ENCODE data around the gene IL12B. TPM values are rescaled to one million over a fixed set of nuclear protein-coding genes. Genes with fewer than 3 reads are reported as not detected.
"Not testable (repeated sequence)": the region's sequence is repeated elsewhere in the genome, so short reads cannot be mapped to it uniquely, and the experiment has no call there.

The IL12B gene
- polyA plus RNA-seq, 1 donor (not counting 4 experiments of a cell fraction or from before 2014, with no cell fraction given): not detected

DNA sequence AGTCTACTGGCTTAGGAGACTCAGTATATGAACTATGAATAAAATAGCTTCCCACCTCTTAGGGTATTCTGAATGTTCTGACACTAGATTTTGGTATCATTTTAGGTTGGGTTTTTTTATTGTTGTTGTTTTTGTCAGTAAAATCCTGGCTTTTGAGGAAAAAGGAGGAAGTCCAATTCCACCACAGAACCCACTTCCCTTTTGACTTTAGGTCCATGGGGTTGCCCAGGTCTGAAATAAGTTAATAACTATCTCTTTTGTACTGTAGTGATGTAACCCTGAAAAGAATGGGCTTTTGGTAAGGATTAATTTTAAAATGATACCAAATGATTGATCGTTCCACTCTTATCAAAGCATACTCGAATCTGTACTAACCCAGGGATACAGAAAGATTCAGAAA, 29.1 kb upstream of the IL12B start:
- H3K9ac ChIP-seq (ENCODE audit: control insufficient read depth, extremely low read depth, insufficient read depth, low read length): no peak overlapping the region
- H3K4me2 ChIP-seq (ENCODE audit: control insufficient read depth, extremely low read depth, insufficient read depth, low read depth, low read length): no peak overlapping the region
- H4K20me1 ChIP-seq (ENCODE audit: control insufficient read depth, extremely low read depth, insufficient read depth, low read length): no peaks in the 10 kb centered on the region
- H3K9me3 ChIP-seq (ENCODE audit: control insufficient read depth, low read depth, low read length): no peaks in the 10 kb centered on the region
- dilution Hi-C loops (cut with MboI; ENCODE audit: extremely low pct_ligation_motif_present, low sequenced_read_pairs): no loop called here
- no peaks in the 10 kb centered on the region for H3K9me1 ChIP-seq (ENCODE audit: control insufficient read depth, extremely low read depth, insufficient read depth, low read length)
- no peaks in the 10 kb centered on the region for H3K79me2 ChIP-seq (ENCODE audit: control insufficient read depth, insufficient read depth, low read length)
- no peak overlapping the region for H3K4me3 ChIP-seq (ENCODE audit: control insufficient read depth in 2 of 3, extremely low read depth in 1 of 3, insufficient read depth in 2 of 3, low read depth in 1 of 3, low read length in 3 of 3)
- TF ChIP-seq EZH2 (IDR thresholded peaks at IDR 0.05; ENCODE audit: low read length): no peak
- TF ChIP-seq, protein P1, sequence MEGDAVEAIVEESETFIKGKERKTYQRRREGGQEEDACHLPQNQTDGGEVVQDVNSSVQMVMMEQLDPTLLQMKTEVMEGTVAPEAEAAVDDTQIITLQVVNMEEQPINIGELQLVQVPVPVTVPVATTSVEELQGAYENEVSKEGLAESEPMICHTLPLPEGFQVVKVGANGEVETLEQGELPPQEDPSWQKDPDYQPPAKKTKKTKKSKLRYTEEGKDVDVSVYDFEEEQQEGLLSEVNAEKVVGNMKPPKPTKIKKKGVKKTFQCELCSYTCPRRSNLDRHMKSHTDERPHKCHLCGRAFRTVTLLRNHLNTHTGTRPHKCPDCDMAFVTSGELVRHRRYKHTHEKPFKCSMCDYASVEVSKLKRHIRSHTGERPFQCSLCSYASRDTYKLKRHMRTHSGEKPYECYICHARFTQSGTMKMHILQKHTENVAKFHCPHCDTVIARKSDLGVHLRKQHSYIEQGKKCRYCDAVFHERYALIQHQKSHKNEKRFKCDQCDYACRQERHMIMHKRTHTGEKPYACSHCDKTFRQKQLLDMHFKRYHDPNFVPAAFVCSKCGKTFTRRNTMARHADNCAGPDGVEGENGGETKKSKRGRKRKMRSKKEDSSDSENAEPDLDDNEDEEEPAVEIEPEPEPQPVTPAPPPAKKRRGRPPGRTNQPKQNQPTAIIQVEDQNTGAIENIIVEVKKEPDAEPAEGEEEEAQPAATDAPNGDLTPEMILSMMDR (optimal IDR thresholded peaks at IDR 0.05 in 1 of 3, IDR thresholded peaks at IDR 0.05 in 1 of 3, conservative IDR thresholded peaks at IDR 0.05 in 1 of 3; ENCODE audit: extremely low read depth in 1 of 3, insufficient read depth in 2 of 3, low read length in 3 of 3): no peak
- no peaks in the 10 kb centered on the region for H3K36me3 ChIP-seq (ENCODE audit: control insufficient read depth in 2 of 2, extremely low read depth in 1 of 2, insufficient read depth in 2 of 2, low read length in 2 of 2)
- DNase-seq (ENCODE audit: low read depth, low spot score): no peak
- no peak overlapping the region for H3K27ac ChIP-seq (ENCODE audit: control insufficient read depth, insufficient read depth, low read length)
- no peaks in the 10 kb centered on the region for H3K4me1 ChIP-seq (ENCODE audit: control insufficient read depth, extremely low read depth, insufficient read depth, low read length)
- no peak overlapping the region for H2AFZ ChIP-seq (ENCODE audit: control insufficient read depth, low read length)
- H3K27me3 ChIP-seq (ENCODE audit: control insufficient read depth, extremely low read depth, insufficient read depth, low read length): no peaks in the 10 kb centered on the region
- no peak for FAIRE-seq

GRCh38 chr5:159353661-159354252, 23.5 kb upstream of the IL12B start:
- H3K79me2 ChIP-seq (ENCODE audit: control insufficient read depth, insufficient read depth, low read length): no peaks in the 10 kb centered on the region
- no peak overlapping the region for H3K27ac ChIP-seq (ENCODE audit: control insufficient read depth, insufficient read depth, low read length)
- H2AFZ ChIP-seq (ENCODE audit: control insufficient read depth, low read length): no peak overlapping the region
- H3K4me3 ChIP-seq (ENCODE audit: control insufficient read depth in 2 of 3, extremely low read depth in 1 of 3, insufficient read depth in 2 of 3, low read depth in 1 of 3, low read length in 3 of 3): no peak overlapping the region
- DNase-seq (ENCODE audit: low read depth, low spot score): no peak
- dilution Hi-C loops (cut with MboI; ENCODE audit: extremely low pct_ligation_motif_present, low sequenced_read_pairs): no loop called here
- H3K9me1 ChIP-seq (ENCODE audit: control insufficient read depth, extremely low read depth, insufficient read depth, low read length): no peaks in the 10 kb centered on the region
- TF ChIP-seq, protein P1 (optimal IDR thresholded peaks at IDR 0.05 in 1 of 3, IDR thresholded peaks at IDR 0.05 in 1 of 3, conservative IDR thresholded peaks at IDR 0.05 in 1 of 3; ENCODE audit: extremely low read depth in 1 of 3, insufficient read depth in 2 of 3, low read length in 3 of 3): no peak
- no peak for TF ChIP-seq EZH2 (IDR thresholded peaks at IDR 0.05; ENCODE audit: low read length)
- no peak for FAIRE-seq
- H4K20me1 ChIP-seq (ENCODE audit: control insufficient read depth, extremely low read depth, insufficient read depth, low read length): no peaks in the 10 kb centered on the region
- H3K27me3 ChIP-seq (ENCODE audit: control insufficient read depth, extremely low read depth, insufficient read depth, low read length): no peaks in the 10 kb centered on the region
- H3K4me2 ChIP-seq (ENCODE audit: control insufficient read depth, extremely low read depth, insufficient read depth, low read depth, low read length): no peak overlapping the region
- no peaks in the 10 kb centered on the region for H3K9me3 ChIP-seq (ENCODE audit: control insufficient read depth, low read depth, low read length)
- no peak overlapping the region for H3K9ac ChIP-seq (ENCODE audit: control insufficient read depth, extremely low read depth, insufficient read depth, low read length)
- no peaks in the 10 kb centered on the region for H3K36me3 ChIP-seq (ENCODE audit: control insufficient read depth in 2 of 2, extremely low read depth in 1 of 2, insufficient read depth in 2 of 2, low read length in 2 of 2)
- H3K4me1 ChIP-seq (ENCODE audit: control insufficient read depth, extremely low read depth, insufficient read depth, low read length): peaks cover 8% of the 10 kb centered on the region

GRCh38 chr5:159350644-159351043, 20.4 kb upstream of the IL12B start:
- DNase-seq (ENCODE audit: low read depth, low spot score); H3K9ac ChIP-seq (ENCODE audit: control insufficient read depth, extremely low read depth, insufficient read depth, low read length); H3K36me3 ChIP-seq (ENCODE audit: control insufficient read depth in 2 of 2, extremely low read depth in 1 of 2, insufficient read depth in 2 of 2, low read length in 2 of 2); H3K27ac ChIP-seq (ENCODE audit: control insufficient read depth, insufficient read depth, low read length); H2AFZ ChIP-seq (ENCODE audit: control insufficient read depth, low read length); H3K4me1 ChIP-seq (ENCODE audit: control insufficient read depth, extremely low read depth, insufficient read depth, low read length); H3K9me1 ChIP-seq (ENCODE audit: control insufficient read depth, extremely low read depth, insufficient read depth, low read length); dilution Hi-C loops (cut with MboI; ENCODE audit: extremely low pct_ligation_motif_present, low sequenced_read_pairs); H3K79me2 ChIP-seq (ENCODE audit: control insufficient read depth, insufficient read depth, low read length); H3K9me3 ChIP-seq (ENCODE audit: control insufficient read depth, low read depth, low read length); H3K27me3 ChIP-seq (ENCODE audit: control insufficient read depth, extremely low read depth, insufficient read depth, low read length); H3K4me2 ChIP-seq (ENCODE audit: control insufficient read depth, extremely low read depth, insufficient read depth, low read depth, low read length); H3K4me3 ChIP-seq (ENCODE audit: control insufficient read depth in 2 of 3, extremely low read depth in 1 of 3, insufficient read depth in 2 of 3, low read depth in 1 of 3, low read length in 3 of 3); H4K20me1 ChIP-seq (ENCODE audit: control insufficient read depth, extremely low read depth, insufficient read depth, low read length); FAIRE-seq: not testable (repeated sequence)

GRCh38 chr5:159350216-159350615, 19.9 kb upstream of the IL12B start:
- FAIRE-seq; H3K27me3 ChIP-seq (ENCODE audit: control insufficient read depth, extremely low read depth, insufficient read depth, low read length); H3K79me2 ChIP-seq (ENCODE audit: control insufficient read depth, insufficient read depth, low read length); H3K9me1 ChIP-seq (ENCODE audit: control insufficient read depth, extremely low read depth, insufficient read depth, low read length); DNase-seq (ENCODE audit: low read depth, low spot score); H3K9me3 ChIP-seq (ENCODE audit: control insufficient read depth, low read depth, low read length); H3K4me2 ChIP-seq (ENCODE audit: control insufficient read depth, extremely low read depth, insufficient read depth, low read depth, low read length); dilution Hi-C loops (cut with MboI; ENCODE audit: extremely low pct_ligation_motif_present, low sequenced_read_pairs); H2AFZ ChIP-seq (ENCODE audit: control insufficient read depth, low read length); H3K4me1 ChIP-seq (ENCODE audit: control insufficient read depth, extremely low read depth, insufficient read depth, low read length); H4K20me1 ChIP-seq (ENCODE audit: control insufficient read depth, extremely low read depth, insufficient read depth, low read length); H3K27ac ChIP-seq (ENCODE audit: control insufficient read depth, insufficient read depth, low read length); H3K4me3 ChIP-seq (ENCODE audit: control insufficient read depth in 2 of 3, extremely low read depth in 1 of 3, insufficient read depth in 2 of 3, low read depth in 1 of 3, low read length in 3 of 3); H3K9ac ChIP-seq (ENCODE audit: control insufficient read depth, extremely low read depth, insufficient read depth, low read length); H3K36me3 ChIP-seq (ENCODE audit: control insufficient read depth in 2 of 2, extremely low read depth in 1 of 2, insufficient read depth in 2 of 2, low read length in 2 of 2): not testable (repeated sequence)
